ENCODE measurements around the gene PCDHGB7. TPM values are rescaled to one million over a fixed set of nuclear protein-coding genes. Genes with fewer than 3 reads are reported as not detected.
A peak's percentile ranks its signal among the peaks of the same experiment; 100 is the strongest.
"Not testable (repeated sequence)": the region's sequence is repeated elsewhere in the genome, so short reads cannot be mapped to it uniquely, and the experiment has no call there.

The PCDHGB7 gene
- total RNA-seq, 4 donors from 2014 or later = 12.3 to 19.3 (median 15.3) TPM

GRCh38 chr5:141411575-141411974 is 5.9 kb upstream of the PCDHGB7 start:
- Histone ChIP-seq H3K9me3 (peaks cover 0 to 97% (median 13%) of the 10 kb centered on the region in 3 donors), H3K4me1 (no peaks in the 10 kb centered on the region), H3K27me3 (peaks cover 8% of the 10 kb centered on the region), H3K4me3 (no peak overlapping the region), H3K36me3 (peaks cover 0 to 31% of the 10 kb centered on the region in 2 donors), H3K27ac (no peak overlapping the region)
- 33 to 56% methylated on average over 2 to 3 of the region's 3 CpGs for WGBS, 2 donors (ENCODE audit: low coverage in 1 of 2)
- no peak for TF ChIP-seq CTCF (IDR thresholded peaks at IDR 0.05)
- no peak for ATAC-seq

GRCh38 chr5:141412854-141413539 is 4.5 kb upstream of the PCDHGB7 start, which contains the start of gene PCDHGA10:
TSS of gene PCDHGA10 (plus strand) at chr5:141412987. CDS start at chr5:141413176, 189 bp downstream.
- 18 to 23% methylated on average over 4 to 10 of the region's 31 CpGs for WGBS, 2 donors (ENCODE audit: low coverage in 1 of 2)
- Histone ChIP-seq H3K4me1 (no peaks in the 10 kb centered on the region), H3K27me3 (peaks cover 8% of the 10 kb centered on the region), H3K9me3 (peaks cover 0 to 98% (median 13%) of the 10 kb centered on the region in 3 donors), H3K4me3 (peak within 1 kb of the TSS in 1 of 2 donors; percentile 38), H3K36me3 (peaks cover 0 to 27% of the 10 kb centered on the region in 2 donors), H3K27ac (no peak within 1 kb of the TSS)
- TF ChIP-seq CTCF (IDR thresholded peaks at IDR 0.05) (peak in 1 of 4 experiments; percentile 36), POLR2A (IDR thresholded peaks at IDR 0.05) (no peak)
- ATAC-seq = peak; percentile 34

- no peak for ATAC-seq
- Histone ChIP-seq H3K27me3 (peaks cover 8% of the 10 kb centered on the region), H3K27ac (no peak overlapping the region), H3K4me1 (peaks cover 0 to 5% (median 0%) of the 10 kb centered on the region in 3 donors), H3K36me3 (peaks cover 0 to 25% of the 10 kb centered on the region in 2 donors), H3K9me3 (peaks cover 0 to 98% (median 13%) of the 10 kb centered on the region in 3 donors), H3K4me3 (peak overlapping the region in 1 of 2 donors; percentile 38)
- 11 to 19% methylated on average over 5 to 23 of the region's 25 CpGs for WGBS, 2 donors (ENCODE audit: low coverage in 1 of 2)
- no peak for TF ChIP-seq POLR2AphosphoS5 (IDR thresholded peaks at IDR 0.05)
- no peak for TF ChIP-seq EP300 (IDR thresholded peaks at IDR 0.05)
- TF ChIP-seq CTCF (IDR thresholded peaks at IDR 0.05) = no peak
- no peak for TF ChIP-seq POLR2A (IDR thresholded peaks at IDR 0.05)
Measured at GRCh38 chr5:141413540-141414069, 3.9 kb upstream of the PCDHGB7 start.

- not testable (repeated sequence) for ATAC-seq, H3K27ac ChIP-seq, H3K27me3 ChIP-seq, H3K4me3 ChIP-seq
- WGBS, 2 donors (ENCODE audit: low coverage in 1 of 2) = 13 to 18% methylated on average over 5 to 9 of the region's 46 CpGs
- H3K4me1 ChIP-seq = peaks cover 0 to 16% (median 0%) of the 10 kb centered on the region in 3 donors
- H3K36me3 ChIP-seq = peaks cover 0 to 23% of the 10 kb centered on the region in 2 donors
- peaks cover 0 to 98% (median 13%) of the 10 kb centered on the region in 3 donors for H3K9me3 ChIP-seq
Measured at GRCh38 chr5:141414548-141415274, 2.8 kb upstream of the PCDHGB7 start.

GRCh38 chr5:141415275-141415618 is 2.2 kb upstream of the PCDHGB7 start:
- not testable (repeated sequence) for ATAC-seq, H3K27me3 ChIP-seq, H3K27ac ChIP-seq, H3K4me3 ChIP-seq
- Histone ChIP-seq H3K36me3 (peaks cover 0 to 19% of the 10 kb centered on the region in 2 donors), H3K9me3 (peaks cover 0 to 98% (median 12%) of the 10 kb centered on the region in 3 donors), H3K4me1 (peaks cover 0 to 19% (median 0%) of the 10 kb centered on the region in 3 donors)
- 35 to 65% methylated on average over 3 to 6 of the region's 24 CpGs for WGBS, 2 donors (ENCODE audit: low coverage in 1 of 2)
